ENCODE measurements around the gene POLR2F.
"Not testable (repeated sequence)": the region's sequence is repeated elsewhere in the genome, so short reads cannot be mapped to it uniquely, and the experiment has no call there.

POLR2F gene

GRCh38 chr22:37924386-37925065 is 29.0 kb upstream of the POLR2F start:
- FAIRE-seq (no peak), DNase-seq (ENCODE audit: low spot score) (no peak)

- no peak for FAIRE-seq
- DNase-seq (ENCODE audit: low spot score) = no peak
Observed at GRCh38 chr22:37925330-37925729, 28.2 kb upstream of the POLR2F start.

GRCh38 chr22:37925767-37926166 is 27.7 kb upstream of the POLR2F start:
- FAIRE-seq = no peak
- no peak for DNase-seq (ENCODE audit: low spot score)

GRCh38 chr22:37926358-37926757 is 27.1 kb upstream of the POLR2F start:
- DNase-seq (ENCODE audit: low spot score) (no peak), FAIRE-seq (no peak)

- DNase-seq (ENCODE audit: low spot score) = no peak
- no peak for FAIRE-seq
Observed at GRCh38 chr22:37926771-37927636, 26.5 kb upstream of the POLR2F start.

- no peak for FAIRE-seq
- no peak for DNase-seq (ENCODE audit: low spot score)
Observed at GRCh38 chr22:37927637-37927936, 25.9 kb upstream of the POLR2F start.

GRCh38 chr22:37929390-37929789 is 24.1 kb upstream of the POLR2F start:
- no peak for FAIRE-seq
- no peak for DNase-seq (ENCODE audit: low spot score)

GRCh38 chr22:37930270-37930951 is 23.1 kb upstream of the POLR2F start:
- FAIRE-seq (no peak), DNase-seq (ENCODE audit: low spot score) (peak; percentile 30)

GRCh38 chr22:37930952-37931440 is 22.5 kb upstream of the POLR2F start:
- no peak for DNase-seq (ENCODE audit: low spot score)
- FAIRE-seq = peak; percentile 59

- peak; percentile 42 for FAIRE-seq
- DNase-seq (ENCODE audit: low spot score) = no peak
Observed at GRCh38 chr22:37931893-37932389, 21.6 kb upstream of the POLR2F start.

- DNase-seq (ENCODE audit: low spot score) (no peak), FAIRE-seq (no peak)
Observed at GRCh38 chr22:37932401-37932800, 21.1 kb upstream of the POLR2F start.

- DNase-seq (ENCODE audit: low spot score) = no peak
Observed at GRCh38 chr22:37932821-37933578, 20.5 kb upstream of the POLR2F start.

GRCh38 chr22:37933711-37934376 is 19.7 kb upstream of the POLR2F start:
- FAIRE-seq (peak; percentile 73), DNase-seq (ENCODE audit: low spot score) (peak; percentile 98)

More at GRCh38 chr22:37932821-37933578, 20.5 kb upstream of the POLR2F start:
- no peak for FAIRE-seq

GRCh38 chr22:37940698-37941376 is 12.7 kb upstream of the POLR2F start:
- DNase-seq (ENCODE audit: low spot score) = no peak
- no peak for FAIRE-seq

GRCh38 chr22:37942133-37942532 is 11.4 kb upstream of the POLR2F start:
- DNase-seq (ENCODE audit: low spot score) = no peak
- FAIRE-seq = no peak

- DNase-seq (ENCODE audit: low spot score) (no peak), FAIRE-seq (no peak)
Observed at GRCh38 chr22:37943136-37943824, 10.2 kb upstream of the POLR2F start.

GRCh38 chr22:37943825-37944198 is 9.7 kb upstream of the POLR2F start:
- DNase-seq (ENCODE audit: low spot score) (no peak), FAIRE-seq (no peak)

- not testable (repeated sequence) for DNase-seq (ENCODE audit: low spot score); FAIRE-seq
Observed at GRCh38 chr22:37944423-37944822, 9.1 kb upstream of the POLR2F start.

- peak; percentile 72 for FAIRE-seq
- not testable (repeated sequence) for DNase-seq (ENCODE audit: low spot score)
Observed at GRCh38 chr22:37947142-37947795, 6.2 kb upstream of the POLR2F start.
